ENCODE data around the gene BANP.
"Not testable (repeated sequence)": the region's sequence is repeated elsewhere in the genome, so short reads cannot be mapped to it uniquely, and the experiment has no call there.

GRCh38 chr16:88076932-88077320, 125.7 kb downstream of the BANP start:
- not testable (repeated sequence) for TF ChIP-seq CTCF (conservative IDR thresholded peaks at IDR 0.05; ENCODE audit: low read depth, low read length); EZH2phosphoT487 (IDR thresholded peaks at IDR 0.05; ENCODE audit: borderline replicate concordance, low read length)

All from PC-3 (cell line).